HepG2 (cell line): Measurements from ENCODE around the gene MTMR10. TPM values are rescaled to one million over a fixed set of nuclear protein-coding genes. Genes with fewer than 3 reads are reported as not detected.

ENCODE experiments used
- CHD4 ChIP-seq: fragments of 200-600 bp; sonication (generic); IDR thresholded peaks from 2 replicates; pipeline ENCODE4 v1.7.0; 2017; ENCODE audit warnings: mild to moderate bottlenecking, low read length, borderline replicate concordance
- ZBTB20 ChIP-seq: sonication (generic); formaldehyde crosslinking; IDR thresholded peaks from 2 replicates; pipeline ENCODE4 v1.8.1; 2023; ENCODE audit warnings: missing genetic modification reagents, low read depth, mild to moderate bottlenecking, borderline replicate concordance
- ZSCAN30 ChIP-seq: sonication (generic); formaldehyde crosslinking; IDR thresholded peaks from 2 replicates; pipeline ENCODE4 v1.5.0; 2020; ENCODE audit warnings: mild to moderate bottlenecking, missing genetic modification reagents
- polyA plus RNA-seq, 8 experiments: library from polyadenylated mRNA; depleted of rRNA in 3 of 8; stranded (reverse) in 7 of 8; unstranded in 1 of 8; fragments of >200 nt; fragmentation: Illumina TruSeq in 4 of 8; extraction: Trizol in 4 of 8; gene quantifications; 2 replicates each; pipeline versions ENCODE4 v1.2.1 to v1.2.3, GENCODE V29; 2011 to 2016; ENCODE audit warnings: low read depth in 4 of 8, missing spikeins in 1 of 8, mixed read lengths in 1 of 8; ENCODE audit not compliant: insufficient read depth in 1 of 8
- total RNA-seq, 5 experiments: library from RNA; depleted of rRNA; stranded (reverse); fragments of >200 nt; fragmentation: Illumina TruSeq; extraction: Trizol; gene quantifications; 2 replicates each; pipeline ENCODE4 v1.2.3, GENCODE V29; 2016; ENCODE audit warnings: low read depth in 1 of 5
- TF ChIP-seq, protein P1 (sequence below): sonication (generic); formaldehyde crosslinking; IDR thresholded peaks from 2 replicates; pipeline ENCODE4 v1.4.0; 2020; ENCODE audit warnings: mild to moderate bottlenecking, missing genetic modification reagents

Gene MTMR10
- total and polyA plus RNA-seq, 2 of the 13 experiments (the other 11 are each of a cell fraction or from before 2014, with no cell fraction given): 10.2 to 17.4 TPM

DNA sequence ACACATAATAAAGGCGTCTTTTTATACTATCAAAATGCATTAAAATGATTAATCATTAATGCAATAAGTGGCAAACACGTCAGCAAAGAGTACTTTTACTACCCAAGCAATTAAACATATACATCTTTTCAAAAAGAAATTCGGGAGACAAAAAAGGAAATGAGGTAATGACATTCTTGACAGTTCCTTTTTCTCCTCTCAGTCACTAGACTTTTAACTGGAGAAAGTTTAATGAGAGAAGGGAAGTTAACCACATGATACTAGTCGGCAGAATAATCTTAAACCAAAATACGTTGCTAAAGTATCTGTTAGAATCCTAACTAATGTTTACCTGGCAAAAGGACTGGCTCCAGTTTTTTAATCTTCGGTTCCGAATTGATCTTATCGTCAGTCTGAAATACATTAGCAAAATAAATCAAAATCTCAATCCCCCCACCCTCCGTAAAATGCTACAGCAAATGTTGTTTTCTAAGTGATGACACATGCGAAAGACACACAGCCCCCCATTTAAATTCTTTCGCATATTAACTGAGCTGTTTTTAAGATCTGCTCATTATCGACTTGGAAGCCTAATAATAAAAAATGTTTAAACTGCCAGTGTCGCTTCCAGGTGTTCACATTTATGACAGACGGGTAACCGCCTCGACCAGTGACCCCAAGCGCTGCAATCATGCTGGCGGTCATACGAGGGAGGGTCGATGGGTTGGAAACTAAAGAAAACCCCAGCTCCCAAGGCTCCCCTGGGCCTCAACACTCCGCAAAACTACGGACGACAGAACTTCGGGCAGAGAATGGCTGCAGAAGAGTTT, 778 bp downstream of the MTMR10 start (continued):
- TF ChIP-seq, protein P1, sequence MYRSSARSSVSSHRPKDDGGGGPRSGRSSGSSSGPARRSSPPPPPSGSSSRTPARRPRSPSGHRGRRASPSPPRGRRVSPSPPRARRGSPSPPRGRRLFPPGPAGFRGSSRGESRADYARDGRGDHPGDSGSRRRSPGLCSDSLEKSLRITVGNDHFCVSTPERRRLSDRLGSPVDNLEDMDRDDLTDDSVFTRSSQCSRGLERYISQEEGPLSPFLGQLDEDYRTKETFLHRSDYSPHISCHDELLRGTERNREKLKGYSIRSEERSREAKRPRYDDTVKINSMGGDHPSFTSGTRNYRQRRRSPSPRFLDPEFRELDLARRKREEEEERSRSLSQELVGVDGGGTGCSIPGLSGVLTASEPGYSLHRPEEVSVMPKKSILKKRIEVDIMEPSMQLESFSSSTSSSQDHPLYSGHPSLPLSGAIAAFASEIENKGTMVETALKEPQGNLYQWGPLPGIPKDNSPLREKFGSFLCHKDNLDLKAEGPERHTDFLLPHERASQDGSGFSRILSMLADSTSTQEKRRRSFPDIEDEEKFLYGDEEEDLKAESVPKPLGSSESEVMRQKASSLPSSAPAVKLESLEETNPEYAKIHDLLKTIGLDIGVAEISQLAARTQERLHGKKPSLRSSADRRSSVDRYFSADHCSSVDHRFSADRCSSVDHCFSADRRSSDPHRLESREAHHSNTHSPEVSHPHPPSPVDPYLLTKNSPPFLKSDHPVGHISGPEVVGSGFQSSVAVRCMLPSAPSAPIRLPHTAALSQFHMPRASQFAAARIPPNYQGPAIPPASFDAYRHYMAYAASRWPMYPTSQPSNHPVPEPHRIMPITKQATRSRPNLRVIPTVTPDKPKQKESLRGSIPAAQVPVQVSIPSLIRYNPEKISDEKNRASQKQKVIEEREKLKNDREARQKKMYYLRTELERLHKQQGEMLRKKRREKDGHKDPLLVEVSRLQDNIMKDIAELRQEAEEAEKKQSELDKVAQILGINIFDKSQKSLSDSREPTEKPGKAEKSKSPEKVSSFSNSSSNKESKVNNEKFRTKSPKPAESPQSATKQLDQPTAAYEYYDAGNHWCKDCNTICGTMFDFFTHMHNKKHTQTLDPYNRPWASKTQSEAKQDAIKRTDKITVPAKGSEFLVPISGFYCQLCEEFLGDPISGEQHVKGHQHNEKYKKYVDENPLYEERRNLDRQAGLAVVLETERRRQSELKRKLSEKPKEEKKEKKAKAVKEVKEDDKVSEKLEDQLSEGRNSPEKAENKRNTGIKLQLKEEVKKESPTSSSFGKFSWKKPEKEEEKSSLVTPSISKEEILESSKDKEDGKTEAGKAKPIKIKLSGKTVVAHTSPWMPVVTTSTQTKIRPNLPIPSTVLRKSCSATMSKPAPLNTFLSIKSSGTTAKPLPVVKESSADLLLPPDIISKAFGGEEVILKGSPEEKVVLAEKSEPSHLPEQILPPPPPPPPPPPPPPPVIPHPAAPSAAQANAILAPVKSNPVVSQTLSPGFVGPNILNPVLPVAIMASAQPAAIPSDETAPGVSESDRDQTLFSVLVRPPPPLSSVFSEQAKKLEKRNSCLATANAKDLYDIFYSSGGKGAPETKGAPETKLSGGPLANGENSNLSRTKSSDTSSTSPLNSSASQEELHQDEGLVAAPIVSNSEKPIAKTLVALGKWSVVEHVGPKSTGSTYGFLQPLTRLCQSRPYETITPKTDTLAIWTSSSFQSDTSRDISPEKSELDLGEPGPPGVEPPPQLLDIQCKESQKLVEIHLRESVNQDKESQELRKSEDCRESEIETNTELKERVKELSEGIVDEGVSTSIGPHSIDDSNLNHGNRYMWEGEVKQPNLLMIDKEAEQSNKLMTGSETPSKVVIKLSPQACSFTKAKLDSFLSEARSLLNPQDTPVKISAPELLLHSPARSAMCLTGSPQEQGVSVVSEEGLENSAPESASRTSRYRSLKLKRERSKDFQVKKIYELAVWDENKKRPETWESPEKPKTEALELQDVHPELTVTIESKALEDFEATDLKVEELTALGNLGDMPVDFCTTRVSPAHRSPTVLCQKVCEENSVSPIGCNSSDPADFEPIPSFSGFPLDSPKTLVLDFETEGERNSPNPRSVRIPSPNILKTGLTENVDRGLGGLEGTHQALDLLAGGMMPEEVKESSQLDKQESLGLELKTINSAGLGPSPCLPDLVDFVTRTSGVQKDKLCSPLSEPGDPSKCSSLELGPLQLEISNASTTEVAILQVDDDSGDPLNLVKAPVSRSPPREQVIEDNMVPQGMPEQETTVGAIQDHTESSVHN (CRISPR knock-in tag): no peak
- TF ChIP-seq CHD4 (no peak), ZSCAN30 (CRISPR knock-in tag) (0 out of 2 replicates have a peak, but pooled peaks have one; percentile 8), ZBTB20 (CRISPR knock-in tag) (0 out of 2 replicates have a peak, but pooled peaks have one; percentile 2)
